Measurements from ENCODE around the gene IFNL2.
"Not testable (repeated sequence)": the region's sequence is repeated elsewhere in the genome, so short reads cannot be mapped to it uniquely, and the experiment has no call there.

Gene IFNL2

GRCh38 chr19:39252458-39252857, 15.7 kb upstream of the IFNL2 start:
- no peak for DNase-seq (ENCODE audit: low read depth in 2 of 3, low spot score in 2 of 3)

GRCh38 chr19:39253374-39254149, 14.6 kb upstream of the IFNL2 start:
- DNase-seq (ENCODE audit: low read depth in 2 of 3, low spot score in 2 of 3) = no peak

DNA sequence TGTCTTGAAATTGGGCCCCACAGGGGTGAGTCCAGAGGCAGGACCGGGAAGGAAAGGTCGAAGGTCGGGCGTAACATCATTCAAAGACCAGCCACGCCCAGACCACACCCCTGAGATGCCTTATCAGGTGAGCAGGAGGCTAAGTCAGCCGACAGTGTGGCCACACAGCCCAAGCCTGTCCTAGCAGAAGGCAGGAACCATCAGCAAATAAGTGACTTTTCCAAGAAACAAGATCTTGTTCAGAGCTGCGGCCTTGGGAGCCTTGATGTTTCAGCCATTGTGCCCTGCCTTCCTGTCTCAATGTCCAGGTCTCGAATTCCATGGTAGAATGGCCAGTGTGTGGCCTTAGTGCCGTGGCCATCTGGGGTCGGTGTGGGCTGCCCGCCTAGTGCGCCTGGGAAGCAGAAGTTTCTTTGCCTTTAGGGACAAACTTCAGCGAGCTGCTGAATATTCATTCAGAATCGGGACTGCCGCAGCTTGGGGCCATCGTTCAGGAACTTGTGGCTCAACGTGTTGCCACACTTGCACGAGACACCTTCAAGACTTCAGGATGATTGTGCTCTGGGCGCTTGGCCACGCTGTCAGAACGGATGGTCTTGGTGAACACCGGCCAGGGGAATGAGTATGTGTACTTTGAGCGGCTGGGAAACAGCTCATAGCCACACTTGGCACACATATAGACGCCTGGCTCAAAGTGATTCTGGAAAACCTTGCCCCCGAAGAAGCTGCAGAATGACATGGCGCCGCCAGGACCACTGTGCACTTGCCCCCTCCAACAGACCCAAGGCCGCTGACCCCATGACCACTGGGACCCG, 13.5 kb upstream of the IFNL2 start:
- no peak for DNase-seq (ENCODE audit: low read depth in 2 of 3, low spot score in 2 of 3)

DNA sequence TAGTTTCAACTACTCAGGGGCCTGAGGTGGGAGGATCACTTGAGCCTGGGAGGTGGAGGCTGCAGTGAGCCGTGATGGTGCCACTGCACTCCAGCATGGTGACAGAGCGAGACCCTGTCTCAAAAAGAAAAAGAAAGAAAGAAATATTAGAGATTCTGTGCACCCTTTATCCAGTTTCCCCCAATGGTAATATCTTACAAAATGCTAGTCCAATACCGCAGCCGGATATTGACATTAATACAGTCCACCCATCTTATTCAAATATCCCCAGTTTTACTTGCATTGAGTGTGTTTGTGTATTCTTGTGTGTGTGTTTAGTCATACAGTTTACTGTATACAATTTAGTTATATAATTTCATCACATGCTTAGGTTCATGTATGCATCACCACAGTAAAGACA, 11.0 kb upstream of the IFNL2 start:
- DNase-seq (ENCODE audit: low read depth in 2 of 3, low spot score in 2 of 3) = no peak

DNA sequence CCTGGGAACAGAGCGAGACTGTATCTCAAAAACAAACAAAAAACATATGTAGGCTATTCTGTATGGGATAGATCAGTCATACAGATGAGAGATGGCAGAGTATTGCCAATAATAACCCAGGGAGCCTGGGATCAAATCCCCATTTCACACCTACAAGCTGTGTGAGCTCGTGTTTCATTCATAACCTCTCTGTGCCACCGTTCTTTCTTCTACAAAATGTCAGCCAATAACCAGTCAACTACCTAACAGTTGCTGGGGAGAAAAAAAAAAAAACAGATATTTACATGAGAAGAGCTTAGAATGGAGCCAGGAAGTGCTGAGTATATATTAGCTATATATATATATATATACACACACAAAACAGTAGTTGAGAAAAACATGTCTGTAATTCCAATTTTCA, 6.5 kb upstream of the IFNL2 start:
- no peak for DNase-seq (ENCODE audit: low read depth in 2 of 3, low spot score in 2 of 3)

DNA sequence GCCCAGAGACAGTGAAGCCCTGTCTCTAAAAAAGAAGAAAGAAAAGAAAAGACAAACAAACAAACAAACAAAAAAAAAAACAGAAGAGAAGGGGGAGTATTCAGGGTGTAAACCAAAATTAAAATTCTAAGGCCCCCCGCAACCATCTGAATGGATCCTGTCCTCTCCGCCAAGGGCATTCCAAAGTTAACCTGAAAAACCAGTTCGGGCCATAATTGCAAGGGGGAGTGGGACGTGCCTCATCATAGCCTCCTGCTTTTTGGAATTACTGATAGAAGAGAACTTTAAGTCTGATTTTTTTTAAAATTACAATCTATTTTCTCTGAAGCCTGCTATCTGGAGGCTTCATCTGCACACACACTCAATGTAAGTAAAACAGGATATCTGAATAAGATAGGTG, 5.7 kb upstream of the IFNL2 start:
- no peak for DNase-seq (ENCODE audit: low read depth in 2 of 3, low spot score in 2 of 3)

- no peak for DNase-seq (ENCODE audit: low read depth in 2 of 3, low spot score in 2 of 3)
Observed at GRCh38 chr19:39263912-39264305, 4.3 kb upstream of the IFNL2 start.

GRCh38 chr19:39264306-39265290, 3.6 kb upstream of the IFNL2 start:
- no peak for DNase-seq (ENCODE audit: low read depth in 2 of 3, low spot score in 2 of 3)

DNA sequence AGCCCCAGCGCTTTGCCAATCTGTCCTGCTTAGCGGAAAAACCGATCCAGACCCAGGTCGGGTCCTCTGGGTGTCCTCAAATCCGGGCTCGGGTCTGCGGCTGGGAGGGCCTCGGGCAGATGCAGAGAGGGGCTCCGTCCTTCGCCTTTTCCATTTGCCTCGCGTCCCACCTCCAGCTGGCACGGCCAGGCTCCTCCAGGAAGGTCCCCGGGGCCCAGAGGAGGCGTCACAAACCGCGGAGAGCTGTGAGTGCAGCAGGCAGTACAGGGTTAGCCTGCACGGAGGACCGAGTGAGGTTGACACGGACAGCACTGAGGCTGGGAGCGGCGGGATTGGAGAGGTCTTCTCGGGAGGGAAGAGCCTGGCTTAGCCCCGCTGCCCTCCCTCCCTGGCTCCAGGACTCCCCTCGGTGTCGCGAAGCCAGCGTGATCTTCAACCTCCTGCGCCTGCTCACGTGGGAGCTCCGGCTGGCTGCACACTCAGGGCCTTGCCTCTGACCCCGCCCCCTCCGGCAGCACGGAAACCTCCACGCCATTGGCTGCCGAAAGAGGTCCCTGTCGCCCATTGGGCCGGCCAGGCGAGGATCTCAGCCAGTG, 2.8 kb upstream of the IFNL2 start:
- DNase-seq (ENCODE audit: low read depth in 2 of 3, low spot score in 2 of 3) = no peak

GRCh38 chr19:39268531-39269223, 481 bp downstream of the IFNL2 start:
- not testable (repeated sequence) for DNase-seq (ENCODE audit: low read depth in 2 of 3, low spot score in 2 of 3)

DNA sequence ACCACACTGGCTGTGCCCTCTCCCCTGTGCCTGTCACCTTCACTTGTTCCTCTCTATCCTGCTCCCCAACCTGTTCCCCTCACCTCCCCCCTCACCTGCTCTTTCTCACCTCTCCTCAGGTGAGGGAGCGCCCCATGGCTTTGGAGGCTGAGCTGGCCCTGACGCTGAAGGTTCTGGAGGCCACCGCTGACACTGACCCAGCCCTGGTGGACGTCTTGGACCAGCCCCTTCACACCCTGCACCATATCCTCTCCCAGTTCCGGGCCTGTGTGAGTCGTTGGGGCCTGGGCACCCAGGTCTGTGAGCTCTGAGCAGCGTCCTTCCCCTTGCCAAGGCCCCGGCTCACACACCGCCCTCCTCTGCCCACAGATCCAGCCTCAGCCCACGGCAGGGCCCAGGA, 1.2 kb downstream of the IFNL2 start:
- not testable (repeated sequence) for DNase-seq (ENCODE audit: low read depth in 2 of 3, low spot score in 2 of 3)

DNA sequence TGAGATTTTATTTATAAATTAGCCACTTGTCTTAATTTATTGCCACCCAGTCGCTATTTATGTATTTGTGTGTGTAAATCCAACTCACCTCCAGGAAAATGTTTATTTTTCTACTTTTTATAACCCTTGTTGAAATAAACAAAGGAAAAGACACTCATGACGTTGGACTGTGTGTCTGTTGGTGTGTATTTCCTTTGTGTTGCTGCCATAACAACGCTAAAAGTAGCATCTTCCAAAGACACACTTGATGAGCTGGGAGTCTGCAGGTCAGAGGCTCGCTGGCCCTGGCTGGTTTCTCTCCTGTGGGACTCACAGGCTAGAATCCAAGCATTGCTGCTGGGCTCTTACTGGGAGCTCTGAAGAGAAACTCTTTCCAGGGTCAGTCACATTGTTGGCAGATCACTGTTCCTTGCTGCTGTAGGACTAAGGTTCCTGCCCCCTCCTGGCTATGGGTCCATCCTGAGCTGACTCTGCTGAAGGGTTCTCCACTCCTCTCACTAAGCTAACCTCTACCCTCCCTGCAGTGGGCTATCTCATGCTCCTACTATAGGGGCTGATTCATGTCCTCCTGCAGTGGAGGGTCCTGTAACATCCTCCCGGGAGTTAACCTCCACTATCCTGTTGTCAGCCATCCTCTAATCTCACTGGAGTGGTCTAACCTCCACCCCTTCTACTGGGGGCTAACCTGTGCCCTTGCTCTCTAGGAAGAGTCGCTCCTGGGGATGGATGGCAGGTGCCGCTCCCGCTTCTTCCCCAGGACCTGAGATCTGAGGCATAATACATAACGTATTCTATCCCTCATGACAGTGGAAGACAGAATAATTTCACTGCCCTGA, 2.1 kb downstream of the IFNL2 start:
- no peak for DNase-seq (ENCODE audit: low read depth in 2 of 3, low spot score in 2 of 3)

GRCh38 chr19:39273859-39274258, 5.7 kb downstream of the IFNL2 start:
- not testable (repeated sequence) for DNase-seq (ENCODE audit: low read depth in 2 of 3, low spot score in 2 of 3)

GRCh38 chr19:39275578-39275977, 7.4 kb downstream of the IFNL2 start:
- DNase-seq (ENCODE audit: low read depth in 2 of 3, low spot score in 2 of 3) = no peak

DNA sequence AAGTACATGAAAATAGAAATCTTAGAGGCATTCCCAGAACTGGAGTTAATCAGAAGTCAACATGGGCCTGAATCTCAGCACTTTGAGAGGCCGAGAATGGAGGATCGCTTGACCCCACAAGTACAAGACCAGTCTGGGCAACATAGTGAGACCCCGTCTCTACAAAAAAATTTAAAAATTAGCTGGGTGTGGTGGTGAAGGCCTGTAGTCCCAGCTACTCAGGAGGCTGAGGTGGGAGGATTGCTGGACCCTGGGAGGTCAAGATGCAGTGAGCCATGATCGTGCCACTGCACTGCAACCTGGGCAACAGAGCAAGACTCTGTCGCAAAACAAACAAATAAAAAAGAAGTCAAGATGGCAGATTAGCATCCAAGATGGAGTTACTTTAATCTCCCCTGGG, 8.5 kb downstream of the IFNL2 start:
- DNase-seq (ENCODE audit: low read depth in 2 of 3, low spot score in 2 of 3) = no peak

DNA sequence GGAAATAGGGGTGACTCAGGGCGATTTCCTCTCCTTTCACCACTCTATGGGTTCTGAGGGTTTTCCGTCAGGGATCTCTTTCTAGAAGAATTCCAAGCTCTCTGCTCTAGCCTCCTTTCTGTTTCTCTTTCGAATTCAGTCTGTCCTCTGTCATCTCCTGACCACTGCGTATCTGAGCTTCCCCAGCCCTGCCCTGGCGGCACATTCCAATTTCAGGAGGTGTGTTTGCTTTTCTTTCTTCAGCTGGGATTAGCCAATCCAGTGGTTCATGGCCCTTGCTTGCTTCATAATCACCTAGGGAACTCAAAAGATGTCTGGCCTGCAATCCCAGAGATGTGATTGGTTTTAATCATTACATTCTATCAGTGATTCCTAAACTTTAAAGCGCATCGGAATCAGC, 9.4 kb downstream of the IFNL2 start:
- DNase-seq (ENCODE audit: low read depth in 2 of 3, low spot score in 2 of 3) = no peak

DNA sequence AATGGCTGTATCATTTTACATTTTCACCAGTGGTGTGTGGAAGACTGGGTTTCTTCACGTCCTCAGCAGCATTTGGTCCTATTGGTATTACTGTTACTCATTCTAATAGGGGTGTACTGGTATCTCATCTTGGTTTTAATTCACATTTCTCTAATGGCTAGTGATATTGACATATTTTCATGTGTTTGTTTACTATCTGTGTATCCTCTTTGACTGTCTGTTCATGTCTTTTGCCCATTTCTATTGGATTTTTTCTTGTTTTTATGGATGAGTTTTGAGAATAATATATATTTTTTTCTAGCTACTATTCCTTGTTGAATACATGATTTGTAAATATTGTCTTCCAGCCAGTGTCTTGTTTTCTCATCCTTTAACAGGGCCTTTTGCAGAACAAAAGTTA, 13.8 kb downstream of the IFNL2 start:
- no peak for DNase-seq (ENCODE audit: low read depth in 2 of 3, low spot score in 2 of 3)

DNA sequence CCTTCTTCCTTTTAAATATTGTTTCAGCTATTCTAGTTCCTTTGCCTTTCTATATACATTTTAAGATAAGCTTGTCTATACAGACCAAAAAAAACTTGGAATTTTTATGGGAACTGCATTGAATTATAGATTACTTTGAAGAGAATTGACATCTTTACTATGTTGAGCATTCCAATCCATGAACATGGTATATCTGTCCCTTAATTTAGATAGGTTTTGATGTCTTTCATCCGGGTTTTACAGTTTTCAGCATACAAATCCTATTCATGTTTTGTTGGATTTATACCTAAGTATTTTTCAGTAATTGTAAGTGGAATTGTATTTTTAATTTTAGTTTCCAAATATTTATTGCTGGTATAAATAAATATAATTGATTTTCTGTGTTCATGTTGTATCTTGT, 15.8 kb downstream of the IFNL2 start:
- no peak for DNase-seq (ENCODE audit: low read depth in 2 of 3, low spot score in 2 of 3)

- no peak for DNase-seq (ENCODE audit: low read depth in 2 of 3, low spot score in 2 of 3)
Observed at GRCh38 chr19:39293394-39293793, 25.2 kb downstream of the IFNL2 start.

Measured in activated CD8-positive, alpha-beta memory T cell treated with anti-CD3 and anti-CD28 coated beads for 48 hours (primary cell).